Hematopoietic multipotent progenitor cell treated with erythropoietin and hydrocortisone succinate and interleukin-3 and kit ligand, for 15 days (in vitro differentiated cells): ENCODE results near the gene MEIOSIN.
A peak's percentile ranks its signal among the peaks of the same experiment; 100 is the strongest.

Experiments used
- DNase-seq: peaks from one replicate; pipeline ENCODE4 v3.0.0-alpha.2; 2015; ENCODE audit warnings: low spot score

The MEIOSIN gene

DNA sequence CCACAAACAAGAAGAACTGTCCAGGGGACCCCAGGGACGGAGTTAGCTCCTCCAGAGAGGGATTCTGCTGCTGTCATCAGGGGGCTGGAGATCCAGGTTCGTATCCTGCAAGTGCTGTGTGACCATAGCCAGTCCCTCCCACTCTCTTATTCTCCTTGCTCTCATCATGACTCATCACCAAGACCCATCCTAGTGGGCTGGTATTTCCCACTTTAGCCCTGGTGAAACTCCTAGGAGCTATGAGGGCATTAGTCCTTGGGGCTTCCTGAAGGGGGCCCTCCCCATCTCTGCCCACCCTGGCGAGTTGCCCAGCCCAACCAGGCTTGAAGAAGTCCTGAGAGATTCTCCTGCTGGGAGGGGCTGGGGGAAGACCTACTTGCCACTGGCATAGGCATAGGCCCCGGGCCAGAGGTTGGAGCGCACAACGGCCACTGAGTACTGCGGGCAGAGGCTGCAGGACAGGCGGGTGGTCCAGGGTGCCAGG is 66.9 kb downstream of the MEIOSIN start:
- no peak for DNase-seq

DNA sequence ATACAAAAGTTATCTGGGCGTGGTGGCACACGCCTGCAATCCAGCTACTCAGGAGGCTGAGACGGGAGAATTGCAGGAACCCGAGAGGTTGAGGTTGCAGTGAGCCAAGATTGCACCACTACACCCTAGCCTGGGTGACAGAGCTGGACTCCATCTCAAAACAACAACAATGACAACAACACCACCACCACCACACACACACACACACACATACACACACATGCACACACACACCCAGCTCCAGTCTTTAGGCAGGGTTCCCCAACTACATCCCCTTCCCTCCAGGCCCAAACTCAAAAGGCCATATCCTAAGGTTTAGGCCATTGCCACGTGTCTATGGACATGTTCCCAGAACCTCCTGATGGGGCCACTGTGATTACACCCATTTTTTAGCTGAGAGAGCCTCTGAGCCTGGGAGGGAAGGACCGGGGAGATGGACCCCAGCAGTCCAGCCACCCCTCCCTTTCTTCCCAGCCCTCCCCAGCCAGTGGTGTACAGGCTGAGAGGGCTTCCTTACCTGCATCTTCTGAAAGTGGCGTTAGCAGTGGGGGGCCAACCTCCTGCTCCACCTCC is 68.5 kb downstream of the MEIOSIN start:
- DNase-seq: no peak

DNA sequence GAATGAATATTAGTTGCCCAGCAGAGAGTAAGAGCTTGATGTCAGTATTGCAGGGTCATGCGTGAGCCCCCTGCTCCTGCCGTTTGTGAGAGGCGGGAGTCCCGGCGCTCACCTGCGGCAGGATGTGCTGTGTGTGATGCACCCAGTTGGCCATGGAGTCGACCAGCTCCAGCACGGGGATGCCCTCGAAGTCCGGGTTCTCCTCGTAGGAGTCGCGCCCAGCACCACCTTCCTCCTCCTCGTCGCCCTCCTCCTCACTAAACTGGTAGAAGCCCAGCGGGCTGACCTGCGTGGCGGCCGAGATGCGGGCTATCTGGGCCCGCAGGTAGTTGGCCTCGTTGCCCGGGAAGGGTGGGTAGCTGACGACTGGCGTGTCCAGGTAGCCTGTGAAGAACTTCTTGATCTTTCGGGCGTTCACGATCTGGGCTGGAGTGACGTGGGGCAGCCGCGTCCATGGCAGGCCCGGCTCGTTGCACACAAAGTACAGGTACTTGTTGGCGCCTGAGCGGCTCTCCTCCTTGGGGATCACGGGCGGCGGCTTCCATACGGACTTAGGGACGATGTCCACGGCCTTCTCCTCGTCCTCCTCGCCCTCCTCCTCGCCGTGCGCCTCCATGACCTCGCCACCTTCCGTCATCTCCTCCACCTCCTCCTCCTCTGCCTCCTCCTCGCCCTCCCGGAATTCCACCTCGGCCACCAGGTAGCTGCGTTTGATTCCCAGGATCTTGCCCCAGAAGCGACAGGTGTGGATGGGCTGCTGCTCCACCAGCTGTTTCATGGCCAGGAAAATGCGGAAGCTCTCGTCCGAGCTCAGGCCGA is 71.1 kb downstream of the MEIOSIN start:
- no peak for DNase-seq

DNA sequence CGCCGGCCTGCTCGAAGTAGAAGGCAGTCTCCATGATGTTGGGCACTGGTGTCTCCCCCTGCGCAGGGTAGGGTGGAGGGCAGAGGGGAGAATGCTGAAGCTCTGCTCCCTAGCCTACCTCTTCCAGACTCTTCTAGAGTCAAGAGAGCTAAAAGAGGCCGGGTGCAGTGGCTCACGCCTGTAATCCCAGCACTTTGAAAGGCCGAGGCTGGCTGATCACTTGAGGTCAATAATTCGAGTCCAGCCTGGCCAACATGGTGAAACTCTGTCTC is 71.7 kb downstream of the MEIOSIN start:
- no peak for DNase-seq

DNA sequence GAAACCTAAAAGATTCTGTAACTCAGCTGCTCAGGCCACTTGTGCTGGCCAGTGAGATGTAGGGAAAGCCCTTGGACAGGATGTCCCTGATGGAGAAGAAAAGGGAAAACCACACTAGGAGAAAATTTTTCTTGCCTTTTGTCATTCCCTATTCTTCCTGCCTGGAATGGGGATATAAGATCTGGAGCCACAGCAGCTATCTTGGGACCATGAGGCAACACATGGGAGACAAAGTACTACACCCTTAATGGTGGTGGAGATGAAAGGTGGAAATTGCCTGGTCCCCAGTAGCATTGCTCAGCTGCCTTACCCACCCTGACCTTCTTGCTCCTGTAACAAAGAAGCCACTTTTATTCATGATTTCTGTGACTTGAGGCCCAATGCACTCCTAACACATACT is 72.5 kb downstream of the MEIOSIN start:
- DNase-seq: no peak

DNA sequence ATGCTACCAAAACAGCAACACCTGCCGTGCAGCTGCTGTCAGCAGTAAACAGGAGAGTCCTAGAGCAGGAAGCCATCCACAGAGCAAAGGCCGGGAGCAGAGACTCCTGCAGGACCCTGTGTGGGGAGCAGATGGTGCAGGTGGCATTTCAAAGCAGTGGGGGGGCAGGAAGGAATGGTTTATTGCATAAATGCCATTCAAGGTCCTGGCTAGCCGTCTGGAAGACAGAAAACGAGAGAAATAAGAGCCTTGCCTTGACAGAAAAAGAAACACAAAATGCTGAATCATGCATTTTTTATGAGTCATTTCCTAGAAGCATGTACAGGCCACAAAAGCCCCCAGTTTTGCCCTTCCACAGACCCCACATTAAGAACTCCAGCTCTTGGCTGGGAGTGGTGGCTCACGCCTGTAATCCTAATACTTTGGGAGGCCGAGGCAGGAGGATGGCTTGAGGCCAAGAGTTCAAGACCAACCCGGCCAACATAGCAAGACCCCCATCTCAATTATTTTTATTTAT is 76.5 kb downstream of the MEIOSIN start:
- peak; percentile 19 for DNase-seq

DNA sequence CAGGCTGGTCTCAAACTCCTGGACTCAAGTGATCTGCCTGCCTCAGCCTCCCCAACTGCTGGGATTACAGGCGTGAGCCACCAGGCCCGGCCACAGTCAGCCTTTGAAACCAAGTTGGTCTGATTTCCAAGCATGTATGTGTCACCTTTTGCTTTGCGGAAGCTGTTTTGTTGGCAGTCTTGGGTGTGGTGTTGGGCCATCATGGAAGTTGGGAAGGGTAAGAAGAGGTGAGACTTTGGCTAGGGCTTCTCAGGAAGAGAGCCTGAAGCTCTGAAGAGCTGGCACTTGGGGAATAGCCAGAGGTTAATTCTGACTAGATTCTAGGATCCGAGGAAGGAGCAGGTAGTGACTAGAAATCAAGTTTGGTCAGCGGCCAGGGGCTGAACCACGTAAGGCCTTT is 79.1 kb downstream of the MEIOSIN start:
- no peak for DNase-seq
